Breast epithelium (tissue), 3 donors: ENCODE data around the gene NAV2.

Experiments used
- CTCF ChIP-seq, 3 donors: fragments of 450-650 bp; IDR thresholded peaks; one replicate each; pipeline ENCODE4 v1.5.1; 2016 to 2017; ENCODE audit warnings: antibody characterized with exemption in 3 of 3, mild to moderate bottlenecking in 3 of 3, moderate library complexity in 3 of 3
- POLR2A ChIP-seq: fragments of 450-650 bp; IDR thresholded peaks from one replicate; pipeline ENCODE4 v1.6.1; 2016; ENCODE audit warnings: antibody characterized with exemption, mild to moderate bottlenecking, moderate library complexity

DNA sequence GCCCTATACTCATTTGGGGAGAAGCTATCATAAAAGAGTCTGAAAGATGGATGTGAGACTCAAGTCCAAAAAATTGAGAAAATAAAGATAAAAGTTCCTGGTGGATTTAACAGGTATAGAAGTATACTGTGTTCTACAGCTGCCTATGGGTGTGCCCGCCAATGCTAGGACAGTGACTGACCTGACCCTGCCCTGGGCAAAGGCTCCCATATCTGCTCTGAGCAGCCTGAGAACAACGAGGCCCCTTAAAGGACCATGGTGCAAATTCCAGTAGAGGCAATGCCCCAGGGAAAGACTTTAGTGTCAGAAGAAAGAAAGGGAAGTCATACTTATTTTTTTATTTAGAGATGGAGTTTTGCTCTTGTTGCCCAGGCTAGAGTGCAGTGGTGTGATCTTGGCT, 181.8 kb downstream of the NAV2 start:
- TF ChIP-seq POLR2A, result no peak
- no peak for TF ChIP-seq CTCF (IDR thresholded peaks at IDR 0.05)
